HG02943 (cell line): ENCODE results near the gene CECR2.

Experiments used
- ATAC-seq: cut with Tn5 transposase; IDR thresholded peaks from one replicate; pipeline ENCODE4 v1.9.1; 2021; ENCODE audit warnings: mild to moderate bottlenecking, low read depth, moderate library complexity; ENCODE audit not compliant: unreplicated experiment

Gene CECR2

GRCh38 chr22:17590586-17590985 lies 221.3 kb downstream of the CECR2 start:
- no peak for ATAC-seq

DNA sequence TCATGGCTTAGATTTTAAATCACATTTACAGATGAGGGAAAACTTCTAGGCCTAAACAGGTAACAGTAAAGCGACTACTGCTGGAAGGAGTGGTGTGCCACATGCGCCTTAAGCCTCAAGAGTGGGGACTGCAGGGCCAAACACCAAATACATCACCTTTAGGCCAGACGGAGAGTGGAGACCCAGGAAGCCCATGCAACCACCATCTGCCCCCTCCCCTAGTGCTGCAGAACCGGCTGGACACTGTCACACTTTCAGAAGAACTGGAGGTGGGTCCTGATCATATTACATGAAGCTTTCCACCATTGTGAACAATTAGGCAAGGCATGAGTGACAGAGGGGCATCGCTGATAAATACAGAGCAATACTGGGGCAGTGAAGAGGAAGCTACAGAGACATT lies 222.9 kb downstream of the CECR2 start:
- no peak for ATAC-seq

GRCh38 chr22:17596226-17596625 lies 227.0 kb downstream of the CECR2 start:
- no peak for ATAC-seq

GRCh38 chr22:17597217-17597616 lies 228.0 kb downstream of the CECR2 start:
- ATAC-seq: no peak

DNA sequence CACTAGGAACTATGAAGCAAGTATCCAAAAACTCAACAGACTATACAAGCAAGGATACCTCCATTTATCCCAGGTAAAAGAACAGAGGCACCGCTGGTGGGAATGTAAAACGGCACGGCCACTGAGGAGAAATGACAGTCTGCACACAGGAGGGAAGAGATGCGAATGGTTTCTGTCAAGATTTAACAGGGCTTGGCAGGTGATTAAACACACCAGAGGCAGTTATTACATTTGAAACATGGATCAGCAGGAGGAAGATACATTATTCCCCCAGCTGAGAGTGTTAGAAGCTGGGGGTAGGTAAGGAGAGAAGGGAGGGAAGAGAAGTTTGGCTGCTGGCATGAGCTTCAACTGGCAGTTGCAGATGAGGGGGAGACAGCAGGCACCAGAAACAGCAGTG lies 229.1 kb downstream of the CECR2 start:
- no peak for ATAC-seq

GRCh38 chr22:17601031-17601430 lies 231.8 kb downstream of the CECR2 start:
- ATAC-seq: no peak

DNA sequence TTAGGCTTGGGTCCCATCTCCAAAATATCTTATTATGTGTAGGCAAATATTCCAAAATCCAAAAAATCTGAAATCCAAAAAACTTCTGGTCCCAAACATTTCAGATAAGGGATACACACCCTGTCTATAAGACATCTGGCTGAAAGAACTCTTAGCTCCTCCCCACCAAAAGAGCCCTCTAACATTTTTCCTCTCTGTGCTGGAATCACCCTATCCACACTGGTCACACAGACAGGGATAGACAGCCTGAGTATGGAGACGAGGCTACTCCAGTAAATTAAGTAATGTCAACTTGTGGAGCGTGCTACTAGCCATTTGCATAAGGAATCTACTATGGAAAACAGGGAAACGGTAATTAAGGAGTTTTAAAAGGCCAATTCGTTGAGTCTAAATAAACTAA lies 234.4 kb downstream of the CECR2 start:
- no peak for ATAC-seq

DNA sequence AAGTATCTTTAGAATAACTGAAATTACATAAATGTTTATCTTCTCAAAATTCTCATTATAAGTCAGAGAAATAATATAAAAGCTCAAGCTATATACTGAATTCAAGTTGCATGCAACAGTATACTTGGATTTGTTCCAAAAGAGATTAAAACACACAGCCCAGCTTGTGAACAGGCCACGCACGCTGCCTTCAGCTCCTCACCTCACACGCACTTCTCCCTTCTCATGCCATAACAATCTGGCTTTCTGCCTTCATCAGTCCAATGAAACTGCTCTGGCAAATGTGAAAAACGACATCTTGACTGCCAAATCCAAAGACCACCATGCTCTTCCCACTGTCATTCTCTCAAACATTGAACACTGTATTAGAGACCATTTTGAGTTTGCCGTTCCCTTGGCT lies 237.2 kb downstream of the CECR2 start:
- ATAC-seq: no peak
